Vagina (tissue), 2 donors: ENCODE results near the gene VMAC.

ENCODE experiments used
- POLR2A ChIP-seq, 2 donors: fragments of 450-650 bp; IDR thresholded peaks; one replicate each; pipeline ENCODE4 v1.6.1; 2017; ENCODE audit warnings: antibody characterized with exemption in 2 of 2, mild to moderate bottlenecking in 2 of 2, moderate library complexity in 2 of 2
- POLR2AphosphoS5 ChIP-seq, 2 donors: sonication (generic); formaldehyde crosslinking; IDR thresholded peaks; one replicate each; pipeline ENCODE4 v1.9.0; 2017; ENCODE audit warnings: antibody characterized with exemption in 2 of 2, mild to moderate bottlenecking in 2 of 2, low read depth in 1 of 2; ENCODE audit not compliant: insufficient read depth in 1 of 2
- TF ChIP-seq, protein P1 (sequence below), 3 experiments: fragments of 450-650 bp in 2 of 3; fragments of 200-600 bp in 1 of 3; sonication (generic) in 1 of 3; IDR thresholded peaks; one replicate each; pipeline ENCODE4 v1.5.1; 2017 to 2019; ENCODE audit warnings: antibody characterized with exemption in 3 of 3, mild to moderate bottlenecking in 2 of 3, moderate library complexity in 2 of 3

GRCh38 chr19:5895409-5895808 lies 9.3 kb upstream of the VMAC start:
- TF ChIP-seq POLR2A (IDR thresholded peaks at IDR 0.05) (no peak), POLR2AphosphoS5 (IDR thresholded peaks at IDR 0.05; ENCODE audit: insufficient read depth in 1 of 2, low read depth in 1 of 2) (no peak)
- TF ChIP-seq, protein P1, sequence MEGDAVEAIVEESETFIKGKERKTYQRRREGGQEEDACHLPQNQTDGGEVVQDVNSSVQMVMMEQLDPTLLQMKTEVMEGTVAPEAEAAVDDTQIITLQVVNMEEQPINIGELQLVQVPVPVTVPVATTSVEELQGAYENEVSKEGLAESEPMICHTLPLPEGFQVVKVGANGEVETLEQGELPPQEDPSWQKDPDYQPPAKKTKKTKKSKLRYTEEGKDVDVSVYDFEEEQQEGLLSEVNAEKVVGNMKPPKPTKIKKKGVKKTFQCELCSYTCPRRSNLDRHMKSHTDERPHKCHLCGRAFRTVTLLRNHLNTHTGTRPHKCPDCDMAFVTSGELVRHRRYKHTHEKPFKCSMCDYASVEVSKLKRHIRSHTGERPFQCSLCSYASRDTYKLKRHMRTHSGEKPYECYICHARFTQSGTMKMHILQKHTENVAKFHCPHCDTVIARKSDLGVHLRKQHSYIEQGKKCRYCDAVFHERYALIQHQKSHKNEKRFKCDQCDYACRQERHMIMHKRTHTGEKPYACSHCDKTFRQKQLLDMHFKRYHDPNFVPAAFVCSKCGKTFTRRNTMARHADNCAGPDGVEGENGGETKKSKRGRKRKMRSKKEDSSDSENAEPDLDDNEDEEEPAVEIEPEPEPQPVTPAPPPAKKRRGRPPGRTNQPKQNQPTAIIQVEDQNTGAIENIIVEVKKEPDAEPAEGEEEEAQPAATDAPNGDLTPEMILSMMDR (IDR thresholded peaks at IDR 0.05): no peak
